NCI-H2107 treated with DMSO at 0.1 percent for 48 hours (cell line): Measurements from ENCODE around the gene LRRC27.

ENCODE experiments used
- DNase-seq: peaks from one replicate; lab custom pipeline; 2025; ENCODE audit not compliant: unreplicated experiment; lab: John Stamatoyannopoulos, UW

The LRRC27 gene

GRCh38 chr10:132300582-132300981 lies 31.4 kb upstream of the LRRC27 start:
- DNase-seq = no peak

GRCh38 chr10:132301371-132302330 lies 30.3 kb upstream of the LRRC27 start:
- no peak for DNase-seq

GRCh38 chr10:132302421-132303310 lies 29.3 kb upstream of the LRRC27 start:
- no peak for DNase-seq

- DNase-seq = no peak
Observed at GRCh38 chr10:132303361-132304115, 28.5 kb upstream of the LRRC27 start.

GRCh38 chr10:132304756-132305509 lies 27.1 kb upstream of the LRRC27 start:
- DNase-seq = no peak

- DNase-seq = no peak
Observed at GRCh38 chr10:132305654-132306342, 26.2 kb upstream of the LRRC27 start.

GRCh38 chr10:132306343-132306685 lies 25.7 kb upstream of the LRRC27 start:
- DNase-seq = no peak

GRCh38 chr10:132306864-132307751 lies 24.9 kb upstream of the LRRC27 start:
- peak; percentile 19 for DNase-seq

GRCh38 chr10:132307823-132308586 lies 24.0 kb upstream of the LRRC27 start, which contains the start of gene STK32C:
STK32C (minus strand) TSS chr10:132307950; CDS start chr10:132307833, 117 bp downstream.
- DNase-seq = peak; percentile 22

GRCh38 chr10:132308587-132309470 lies 23.2 kb upstream of the LRRC27 start:
- DNase-seq = no peak

GRCh38 chr10:132309471-132309865 lies 22.5 kb upstream of the LRRC27 start:
- DNase-seq = no peak

- no peak for DNase-seq
Observed at GRCh38 chr10:132309879-132310591, 22.0 kb upstream of the LRRC27 start.

GRCh38 chr10:132310701-132311337 lies 21.2 kb upstream of the LRRC27 start:
- no peak for DNase-seq

GRCh38 chr10:132311338-132311939 lies 20.6 kb upstream of the LRRC27 start:
- DNase-seq = no peak

GRCh38 chr10:132313305-132313704 lies 18.7 kb upstream of the LRRC27 start:
- DNase-seq = no peak
